ENCODE results near the gene SART3. TPM values are rescaled to one million over a fixed set of nuclear protein-coding genes. Genes with fewer than 3 reads are reported as not detected.

The SART3 gene
- total and polyA plus RNA-seq, 2 of the 4 experiments (the other 2 are of a cell fraction), result 22.6 to 37.8 TPM

DNA sequence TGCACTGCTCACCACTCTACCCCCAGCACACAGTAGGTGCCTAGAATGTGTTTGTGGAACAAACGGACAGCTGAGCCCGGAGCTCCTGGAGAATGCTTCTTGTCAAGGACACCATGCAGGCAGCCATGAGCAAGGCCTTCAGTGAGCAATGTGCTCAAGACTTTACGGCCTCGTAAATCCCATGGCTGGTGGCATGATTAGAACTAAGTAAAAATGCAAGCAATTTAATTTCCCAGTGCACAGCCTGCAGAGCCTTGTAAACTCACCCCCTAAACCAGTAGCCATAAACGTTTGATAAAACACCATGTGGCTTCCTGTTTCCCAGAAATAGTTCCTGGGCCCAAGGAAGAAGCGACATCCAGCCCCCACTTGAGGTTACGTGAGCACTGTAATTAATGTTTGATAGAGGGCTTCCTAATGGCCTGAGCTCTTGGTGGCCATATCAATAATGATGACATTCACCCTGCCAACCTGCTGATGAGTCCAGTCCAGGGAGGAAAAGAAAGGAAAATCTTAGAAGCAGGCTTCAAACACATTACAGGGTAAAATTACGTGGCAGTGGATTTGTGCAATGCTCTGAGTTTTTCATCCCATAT lies 82.3 kb downstream of the SART3 start:
- no peak overlapping the region for H2BK15ac ChIP-seq (ENCODE audit: low read depth, low read length)
- H3K4me3 ChIP-seq (ENCODE audit: insufficient read depth, low read depth, low read length), result no peak overlapping the region
- H4K91ac ChIP-seq (ENCODE audit: insufficient read depth, low read depth, low read length), result no peak overlapping the region
- no peak overlapping the region for H3K9ac ChIP-seq (ENCODE audit: low read depth, low read length)
- H3K4ac ChIP-seq (ENCODE audit: low read depth, low read length), result no peak overlapping the region
- H2AK9ac ChIP-seq (replicated peaks; ENCODE audit: low read depth, low read length, poor library complexity), result no peak overlapping the region
- no peak overlapping the region for H3K27ac ChIP-seq (ENCODE audit: insufficient read depth, low read length)
- BruUV-seq (replicated peaks), result no TSS peak
- H3K9me3 ChIP-seq (ENCODE audit: control insufficient read depth, insufficient read depth, low read length), result no peaks in the 10 kb centered on the region
- no peak overlapping the region for H2BK5ac ChIP-seq (ENCODE audit: low read depth, low read length, poor library complexity, severe bottlenecking)
- DNase-seq (no peak), ATAC-seq (ENCODE audit: low read depth) (no peak)
- CTCF ChIA-PET, result no interaction called here
- no peak overlapping the region for H2AK5ac ChIP-seq (ENCODE audit: low read depth, low read length)
- TF ChIP-seq MAFK (IDR thresholded peaks at IDR 0.05; ENCODE audit: low read depth, low read length), result no peak
- TF ChIP-seq, protein P1, sequence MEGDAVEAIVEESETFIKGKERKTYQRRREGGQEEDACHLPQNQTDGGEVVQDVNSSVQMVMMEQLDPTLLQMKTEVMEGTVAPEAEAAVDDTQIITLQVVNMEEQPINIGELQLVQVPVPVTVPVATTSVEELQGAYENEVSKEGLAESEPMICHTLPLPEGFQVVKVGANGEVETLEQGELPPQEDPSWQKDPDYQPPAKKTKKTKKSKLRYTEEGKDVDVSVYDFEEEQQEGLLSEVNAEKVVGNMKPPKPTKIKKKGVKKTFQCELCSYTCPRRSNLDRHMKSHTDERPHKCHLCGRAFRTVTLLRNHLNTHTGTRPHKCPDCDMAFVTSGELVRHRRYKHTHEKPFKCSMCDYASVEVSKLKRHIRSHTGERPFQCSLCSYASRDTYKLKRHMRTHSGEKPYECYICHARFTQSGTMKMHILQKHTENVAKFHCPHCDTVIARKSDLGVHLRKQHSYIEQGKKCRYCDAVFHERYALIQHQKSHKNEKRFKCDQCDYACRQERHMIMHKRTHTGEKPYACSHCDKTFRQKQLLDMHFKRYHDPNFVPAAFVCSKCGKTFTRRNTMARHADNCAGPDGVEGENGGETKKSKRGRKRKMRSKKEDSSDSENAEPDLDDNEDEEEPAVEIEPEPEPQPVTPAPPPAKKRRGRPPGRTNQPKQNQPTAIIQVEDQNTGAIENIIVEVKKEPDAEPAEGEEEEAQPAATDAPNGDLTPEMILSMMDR (conservative IDR thresholded peaks at IDR 0.05; ENCODE audit: low read depth, low read length), result no peak
- no peak for TF ChIP-seq RAD21 (IDR thresholded peaks at IDR 0.05; ENCODE audit: low read length)
- TF ChIP-seq BHLHE40 (IDR thresholded peaks at IDR 0.05; ENCODE audit: low read depth, low read length), result no peak
- no peak for TF ChIP-seq CEBPB (IDR thresholded peaks at IDR 0.05; ENCODE audit: low read depth, low read length)
- TF ChIP-seq MAZ (IDR thresholded peaks at IDR 0.05; ENCODE audit: borderline replicate concordance, low read depth, low read length), result no peak
- TF ChIP-seq, protein P2, sequence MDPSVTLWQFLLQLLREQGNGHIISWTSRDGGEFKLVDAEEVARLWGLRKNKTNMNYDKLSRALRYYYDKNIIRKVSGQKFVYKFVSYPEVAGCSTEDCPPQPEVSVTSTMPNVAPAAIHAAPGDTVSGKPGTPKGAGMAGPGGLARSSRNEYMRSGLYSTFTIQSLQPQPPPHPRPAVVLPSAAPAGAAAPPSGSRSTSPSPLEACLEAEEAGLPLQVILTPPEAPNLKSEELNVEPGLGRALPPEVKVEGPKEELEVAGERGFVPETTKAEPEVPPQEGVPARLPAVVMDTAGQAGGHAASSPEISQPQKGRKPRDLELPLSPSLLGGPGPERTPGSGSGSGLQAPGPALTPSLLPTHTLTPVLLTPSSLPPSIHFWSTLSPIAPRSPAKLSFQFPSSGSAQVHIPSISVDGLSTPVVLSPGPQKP (IDR thresholded peaks at IDR 0.05; ENCODE audit: borderline replicate concordance, low read depth, low read length), result no peak
- TF ChIP-seq RFX5 (IDR thresholded peaks at IDR 0.05; ENCODE audit: low read depth, low read length), result no peak
- no peak for TF ChIP-seq MXI1 (IDR thresholded peaks at IDR 0.05; ENCODE audit: borderline replicate concordance, low read depth, low read length)
- TF ChIP-seq, protein P3, sequence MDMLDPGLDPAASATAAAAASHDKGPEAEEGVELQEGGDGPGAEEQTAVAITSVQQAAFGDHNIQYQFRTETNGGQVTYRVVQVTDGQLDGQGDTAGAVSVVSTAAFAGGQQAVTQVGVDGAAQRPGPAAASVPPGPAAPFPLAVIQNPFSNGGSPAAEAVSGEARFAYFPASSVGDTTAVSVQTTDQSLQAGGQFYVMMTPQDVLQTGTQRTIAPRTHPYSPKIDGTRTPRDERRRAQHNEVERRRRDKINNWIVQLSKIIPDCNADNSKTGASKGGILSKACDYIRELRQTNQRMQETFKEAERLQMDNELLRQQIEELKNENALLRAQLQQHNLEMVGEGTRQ (IDR thresholded peaks at IDR 0.05; ENCODE audit: low read depth, low read length), result no peak
- WGBS, 2 experiments (ENCODE audit: extremely low coverage in 2 of 2, insufficient read length in 1 of 2), result no CpG with 5 or more reads among the region's 8 CpGs
- no peaks in the 10 kb centered on the region for H3K36me3 ChIP-seq (ENCODE audit: control insufficient read depth, insufficient read depth, low read length)
- H3K56ac ChIP-seq (ENCODE audit: extremely low read depth, insufficient read depth, low read length), result no peak overlapping the region
- no peak overlapping the region for H3K4me2 ChIP-seq (ENCODE audit: low read depth, low read length)
- no peaks in the 10 kb centered on the region for H4K20me1 ChIP-seq (ENCODE audit: insufficient read depth, low read length)
- H3K18ac ChIP-seq (ENCODE audit: low read depth, low read length), result no peak overlapping the region
- no peaks in the 10 kb centered on the region for H3K9me1 ChIP-seq (ENCODE audit: insufficient read depth, low read length)
- intact Hi-C loops (cut with micrococcal nuclease), result no loop called here
- POLR2A ChIA-PET (ENCODE audit: unreplicated experiment), result no interaction called here
- H3K27me3 ChIP-seq (ENCODE audit: control insufficient read depth, insufficient read depth, low read length), result no peaks in the 10 kb centered on the region
- no peak overlapping the region for H3K14ac ChIP-seq (replicated peaks; ENCODE audit: low read depth, low read length)
- H2AFZ ChIP-seq (replicated peaks; ENCODE audit: low read length, poor library complexity), result no peak overlapping the region
- no peak overlapping the region for H4K8ac ChIP-seq (ENCODE audit: low read depth in 2 of 2, low read length in 2 of 2)
- H2BK120ac ChIP-seq (ENCODE audit: low read depth, low read length), result no peak overlapping the region
- H3K79me1 ChIP-seq (ENCODE audit: low read depth in 1 of 2, low read length in 2 of 2), result no peaks in the 10 kb centered on the region
- in situ Hi-C loops (cut with MboI; ENCODE audit: low sequenced_read_pairs), result no loop called here
- H4K5ac ChIP-seq (ENCODE audit: low read depth, low read length), result no peak overlapping the region
- H2BK20ac ChIP-seq (ENCODE audit: low read depth, low read length), result no peak overlapping the region
- H3K23ac ChIP-seq (ENCODE audit: low read depth, low read length), result no peak overlapping the region
- H3K4me1 ChIP-seq (ENCODE audit: control insufficient read depth, insufficient read depth, low read length), result no peaks in the 10 kb centered on the region
- dilution Hi-C loops (cut with HindIII; ENCODE audit: low sequenced_read_pairs, unreplicated experiment), result no loop called here

All from IMR-90 (cell line).